Panc1 (cell line): ENCODE data around the gene GRID2. TPM values are rescaled to one million over a fixed set of nuclear protein-coding genes. Genes with fewer than 3 reads are reported as not detected.

Experiments used
- ATAC-seq: fragments of 200-7000 bp; cut with Tn5 transposase; 2 replicates; pipeline ENCODE4 v1.9.1; 2020; ENCODE audit warnings: mild to moderate bottlenecking, moderate library complexity
- BruUV-seq: library from RNA; stranded (reverse); fragments of 400-500 nt; replicated peaks from 2 replicates; lab custom pipeline; 2021; lab: Mats Ljungman, UMichigan
- CTCF ChIA-PET: fragments of 300-600 bp; sonication (Branson Sonifier 250); formaldehyde crosslinking; loops from one replicate; lab custom pipeline; 2022; ENCODE audit warnings: antibody characterized with exemption; lab: Charles Lee
- POLR2A ChIA-PET: fragments of 300-600 bp; sonication (Branson Sonifier 250); formaldehyde crosslinking; loops from one replicate; lab custom pipeline; 2022; ENCODE audit warnings: antibody characterized with exemption; lab: Charles Lee
- DNase-seq: peaks from one replicate; pipeline ENCODE4 v3.0.0-alpha.2; 2010; ENCODE audit warnings: low read depth, low spot score
- H3K27ac ChIP-seq: 2 replicates; pipeline ENCODE4 v1.5.1; 2011; ENCODE audit warnings: mild to moderate bottlenecking, low read length, inconsistent platforms
- H3K27me3 ChIP-seq: fragments of 200-500 bp; sonication (Bioruptor generic); 2 replicates; pipeline ENCODE4 v1.6.0; 2014; ENCODE audit warnings: low read length, inconsistent platforms; ENCODE audit not compliant: control insufficient read depth, insufficient read depth
- H3K36me3 ChIP-seq: fragments of 200-500 bp; sonication (Bioruptor generic); 2 replicates; pipeline ENCODE4 v1.5.1; 2014; ENCODE audit warnings: inconsistent platforms, mild to moderate bottlenecking, low read length, moderate library complexity; ENCODE audit not compliant: control insufficient read depth, insufficient read depth
- H3K4me1 ChIP-seq: 2 replicates; pipeline ENCODE4 v1.5.1; 2011; ENCODE audit warnings: inconsistent platforms, mild to moderate bottlenecking, low read length, moderate library complexity; ENCODE audit not compliant: control insufficient read depth, insufficient read depth
- H3K4me3 ChIP-seq, 2 experiments: 2 replicates each; pipeline ENCODE4 v1.5.1; 2011 to 2012; ENCODE audit warnings: low read depth in 2 of 2, low read length in 2 of 2, mild to moderate bottlenecking in 2 of 2, inconsistent platforms in 1 of 2, moderate library complexity in 1 of 2
- H3K9me3 ChIP-seq: fragments of 200-500 bp; sonication (Bioruptor generic); 2 replicates; pipeline ENCODE4 v1.5.1; 2014; ENCODE audit warnings: low read depth, mild to moderate bottlenecking, inconsistent platforms, low read length, moderate library complexity; ENCODE audit not compliant: control insufficient read depth, insufficient read depth
- POLR2AphosphoS5 ChIP-seq: IDR thresholded peaks from 2 replicates; pipeline ENCODE4 v1.6.1; 2012; ENCODE audit warnings: mild to moderate bottlenecking, low read depth, low read length, moderate library complexity
- SIN3A ChIP-seq: IDR thresholded peaks from 2 replicates; pipeline ENCODE4 v1.6.1; 2012; ENCODE audit warnings: low read depth, mild to moderate bottlenecking, low read length, moderate library complexity, borderline replicate concordance; ENCODE audit not compliant: insufficient read depth
- TCF7L2 ChIP-seq: IDR thresholded peaks from 2 replicates; pipeline ENCODE4 v1.6.1; 2011; ENCODE audit warnings: mild to moderate bottlenecking, low read depth, low read length, inconsistent platforms
- in situ Hi-C: cut with HindIII; loops from 2 replicates; pipeline ENCODE4 v1.10.0; 2016; ENCODE audit warnings: low sequenced_read_pairs, low pct_unique_long_range_greater_than_20kb
- intact Hi-C: fragments of 100-400 bp; cut with micrococcal nuclease; formaldehyde crosslinking; loops from one replicate; pipeline ENCODE4 v1.10.0; 2022; ENCODE audit not compliant: unreplicated experiment
- total RNA-seq: library from RNA; stranded (reverse); gene quantifications from one replicate; pipeline ENCODE4 v1.2.1, GENCODE V29; 2021; ENCODE audit not compliant: unreplicated experiment
- TF ChIP-seq, protein P1 (sequence below), 2 experiments: IDR thresholded peaks; 2 replicates each; pipeline ENCODE4 v1.6.1; 2011 to 2012; ENCODE audit warnings: low read depth in 2 of 2, control low read depth in 1 of 2, low read length in 1 of 2, mild to moderate bottlenecking in 1 of 2, moderate library complexity in 1 of 2; ENCODE audit not compliant: insufficient read depth in 1 of 2
- TF ChIP-seq, protein P2 (sequence below): fragments of 450-650 bp; IDR thresholded peaks from 2 replicates; pipeline ENCODE4 v1.5.1; 2017; ENCODE audit warnings: mild to moderate bottlenecking

Gene GRID2
- total RNA-seq, 1 experiment from 2014 or later = 0.08 TPM

DNA sequence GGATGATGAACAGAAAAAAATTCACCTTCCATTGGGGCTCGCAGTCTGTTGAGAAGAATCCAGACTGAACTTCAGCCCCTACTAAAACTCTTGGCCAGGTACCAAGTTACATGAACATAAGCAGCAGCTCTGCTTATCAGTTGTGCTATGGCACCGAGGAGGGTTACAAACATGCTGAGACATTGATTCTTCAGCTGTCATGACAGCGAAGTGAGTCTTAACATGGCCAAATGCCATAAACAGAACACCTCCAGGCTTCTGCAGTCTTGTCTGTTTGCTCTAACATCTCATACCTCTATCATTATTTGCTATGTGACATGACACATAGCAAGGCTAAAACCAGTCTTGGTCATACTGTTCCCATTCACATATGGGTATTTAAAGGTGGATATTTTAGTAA, 521.5 kb downstream of the GRID2 start:
- no peak for ATAC-seq
- ChIA-PET POLR2A (no interaction called here), CTCF (no interaction called here)
- Histone ChIP-seq H3K4me1 (no peaks in the 10 kb centered on the region), H3K27me3 (no peaks in the 10 kb centered on the region), H3K27ac (no peak overlapping the region), H3K36me3 (no peaks in the 10 kb centered on the region), H3K9me3 (no peaks in the 10 kb centered on the region), H3K4me3 (no peak overlapping the region)
- intact Hi-C loops (no loop called here), in situ Hi-C loops (no loop called here)
- TF ChIP-seq POLR2AphosphoS5 (no peak), SIN3A (no peak)
- TF ChIP-seq, protein P1, sequence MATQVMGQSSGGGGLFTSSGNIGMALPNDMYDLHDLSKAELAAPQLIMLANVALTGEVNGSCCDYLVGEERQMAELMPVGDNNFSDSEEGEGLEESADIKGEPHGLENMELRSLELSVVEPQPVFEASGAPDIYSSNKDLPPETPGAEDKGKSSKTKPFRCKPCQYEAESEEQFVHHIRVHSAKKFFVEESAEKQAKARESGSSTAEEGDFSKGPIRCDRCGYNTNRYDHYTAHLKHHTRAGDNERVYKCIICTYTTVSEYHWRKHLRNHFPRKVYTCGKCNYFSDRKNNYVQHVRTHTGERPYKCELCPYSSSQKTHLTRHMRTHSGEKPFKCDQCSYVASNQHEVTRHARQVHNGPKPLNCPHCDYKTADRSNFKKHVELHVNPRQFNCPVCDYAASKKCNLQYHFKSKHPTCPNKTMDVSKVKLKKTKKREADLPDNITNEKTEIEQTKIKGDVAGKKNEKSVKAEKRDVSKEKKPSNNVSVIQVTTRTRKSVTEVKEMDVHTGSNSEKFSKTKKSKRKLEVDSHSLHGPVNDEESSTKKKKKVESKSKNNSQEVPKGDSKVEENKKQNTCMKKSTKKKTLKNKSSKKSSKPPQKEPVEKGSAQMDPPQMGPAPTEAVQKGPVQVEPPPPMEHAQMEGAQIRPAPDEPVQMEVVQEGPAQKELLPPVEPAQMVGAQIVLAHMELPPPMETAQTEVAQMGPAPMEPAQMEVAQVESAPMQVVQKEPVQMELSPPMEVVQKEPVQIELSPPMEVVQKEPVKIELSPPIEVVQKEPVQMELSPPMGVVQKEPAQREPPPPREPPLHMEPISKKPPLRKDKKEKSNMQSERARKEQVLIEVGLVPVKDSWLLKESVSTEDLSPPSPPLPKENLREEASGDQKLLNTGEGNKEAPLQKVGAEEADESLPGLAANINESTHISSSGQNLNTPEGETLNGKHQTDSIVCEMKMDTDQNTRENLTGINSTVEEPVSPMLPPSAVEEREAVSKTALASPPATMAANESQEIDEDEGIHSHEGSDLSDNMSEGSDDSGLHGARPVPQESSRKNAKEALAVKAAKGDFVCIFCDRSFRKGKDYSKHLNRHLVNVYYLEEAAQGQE (IDR thresholded peaks at IDR 0.05; ENCODE audit: insufficient read depth in 1 of 2, low read depth in 2 of 2, low read length in 1 of 2) = no peak
- TF ChIP-seq, protein P2, sequence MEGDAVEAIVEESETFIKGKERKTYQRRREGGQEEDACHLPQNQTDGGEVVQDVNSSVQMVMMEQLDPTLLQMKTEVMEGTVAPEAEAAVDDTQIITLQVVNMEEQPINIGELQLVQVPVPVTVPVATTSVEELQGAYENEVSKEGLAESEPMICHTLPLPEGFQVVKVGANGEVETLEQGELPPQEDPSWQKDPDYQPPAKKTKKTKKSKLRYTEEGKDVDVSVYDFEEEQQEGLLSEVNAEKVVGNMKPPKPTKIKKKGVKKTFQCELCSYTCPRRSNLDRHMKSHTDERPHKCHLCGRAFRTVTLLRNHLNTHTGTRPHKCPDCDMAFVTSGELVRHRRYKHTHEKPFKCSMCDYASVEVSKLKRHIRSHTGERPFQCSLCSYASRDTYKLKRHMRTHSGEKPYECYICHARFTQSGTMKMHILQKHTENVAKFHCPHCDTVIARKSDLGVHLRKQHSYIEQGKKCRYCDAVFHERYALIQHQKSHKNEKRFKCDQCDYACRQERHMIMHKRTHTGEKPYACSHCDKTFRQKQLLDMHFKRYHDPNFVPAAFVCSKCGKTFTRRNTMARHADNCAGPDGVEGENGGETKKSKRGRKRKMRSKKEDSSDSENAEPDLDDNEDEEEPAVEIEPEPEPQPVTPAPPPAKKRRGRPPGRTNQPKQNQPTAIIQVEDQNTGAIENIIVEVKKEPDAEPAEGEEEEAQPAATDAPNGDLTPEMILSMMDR = no peak
- no peak for DNase-seq
- BruUV-seq = no TSS peak

DNA sequence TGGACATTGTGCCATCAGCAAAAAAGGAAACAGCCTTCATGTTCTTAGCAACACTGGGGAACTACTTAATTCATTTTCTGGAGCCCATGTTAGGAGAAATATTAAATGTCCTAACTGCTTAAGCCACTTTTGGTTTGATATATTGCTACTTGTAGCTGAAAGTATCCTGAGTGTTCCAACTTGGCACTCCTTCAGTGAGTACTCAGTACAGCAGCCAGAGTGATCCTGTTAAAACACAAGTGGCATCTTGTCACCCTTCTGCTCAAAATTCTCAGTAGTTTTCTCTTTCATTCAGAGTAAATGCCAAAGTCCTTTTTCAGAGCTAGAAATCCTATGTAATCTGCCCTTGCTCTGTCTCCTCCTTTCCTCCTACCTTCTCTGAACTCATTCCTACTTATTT, 522.0 kb downstream of the GRID2 start:
- Histone ChIP-seq H3K36me3 (no peaks in the 10 kb centered on the region), H3K27me3 (no peaks in the 10 kb centered on the region), H3K27ac (no peak overlapping the region), H3K4me3 (no peak overlapping the region), H3K9me3 (no peaks in the 10 kb centered on the region), H3K4me1 (no peaks in the 10 kb centered on the region)
- CTCF ChIA-PET = no interaction called here
- DNase-seq (no peak), ATAC-seq (no peak)
- POLR2A ChIA-PET = no interaction called here
- in situ Hi-C loops = no loop called here
- intact Hi-C loops = no loop called here
- BruUV-seq = no TSS peak
- no peak for TF ChIP-seq TCF7L2
- no peak for TF ChIP-seq POLR2AphosphoS5
- TF ChIP-seq, protein P2 = no peak
- no peak for TF ChIP-seq SIN3A
- TF ChIP-seq, protein P1 (IDR thresholded peaks at IDR 0.05; ENCODE audit: insufficient read depth in 1 of 2, low read depth in 2 of 2, low read length in 1 of 2) = no peak
